ENCODE data around the gene OBP2B. TPM values are rescaled to one million over a fixed set of nuclear protein-coding genes. Genes with fewer than 3 reads are reported as not detected.

The OBP2B gene
- total and polyA plus RNA-seq, 2 experiments from 2014 or later: not detected

DNA sequence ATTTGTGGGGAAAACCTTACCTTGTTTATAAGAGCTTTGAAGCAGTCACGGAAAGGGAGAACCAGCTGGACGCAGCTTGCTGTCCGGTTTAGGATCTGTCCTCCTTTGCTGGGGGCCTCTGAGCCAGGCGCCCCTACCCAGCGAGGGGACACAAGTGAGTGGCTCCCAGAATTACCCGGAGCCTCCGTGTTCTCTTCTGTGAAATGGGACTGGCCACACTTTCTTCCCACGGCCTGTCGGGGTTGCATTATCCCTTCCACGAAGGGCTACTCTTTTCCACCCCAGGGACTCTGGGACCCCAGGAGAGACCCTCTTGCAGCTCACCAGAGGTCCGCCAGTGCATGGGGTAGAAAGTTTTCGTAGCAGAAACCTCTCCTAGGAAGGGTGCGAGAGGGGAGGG is 44.9 kb downstream of the OBP2B start (continued):
- TF ChIP-seq, protein P1, sequence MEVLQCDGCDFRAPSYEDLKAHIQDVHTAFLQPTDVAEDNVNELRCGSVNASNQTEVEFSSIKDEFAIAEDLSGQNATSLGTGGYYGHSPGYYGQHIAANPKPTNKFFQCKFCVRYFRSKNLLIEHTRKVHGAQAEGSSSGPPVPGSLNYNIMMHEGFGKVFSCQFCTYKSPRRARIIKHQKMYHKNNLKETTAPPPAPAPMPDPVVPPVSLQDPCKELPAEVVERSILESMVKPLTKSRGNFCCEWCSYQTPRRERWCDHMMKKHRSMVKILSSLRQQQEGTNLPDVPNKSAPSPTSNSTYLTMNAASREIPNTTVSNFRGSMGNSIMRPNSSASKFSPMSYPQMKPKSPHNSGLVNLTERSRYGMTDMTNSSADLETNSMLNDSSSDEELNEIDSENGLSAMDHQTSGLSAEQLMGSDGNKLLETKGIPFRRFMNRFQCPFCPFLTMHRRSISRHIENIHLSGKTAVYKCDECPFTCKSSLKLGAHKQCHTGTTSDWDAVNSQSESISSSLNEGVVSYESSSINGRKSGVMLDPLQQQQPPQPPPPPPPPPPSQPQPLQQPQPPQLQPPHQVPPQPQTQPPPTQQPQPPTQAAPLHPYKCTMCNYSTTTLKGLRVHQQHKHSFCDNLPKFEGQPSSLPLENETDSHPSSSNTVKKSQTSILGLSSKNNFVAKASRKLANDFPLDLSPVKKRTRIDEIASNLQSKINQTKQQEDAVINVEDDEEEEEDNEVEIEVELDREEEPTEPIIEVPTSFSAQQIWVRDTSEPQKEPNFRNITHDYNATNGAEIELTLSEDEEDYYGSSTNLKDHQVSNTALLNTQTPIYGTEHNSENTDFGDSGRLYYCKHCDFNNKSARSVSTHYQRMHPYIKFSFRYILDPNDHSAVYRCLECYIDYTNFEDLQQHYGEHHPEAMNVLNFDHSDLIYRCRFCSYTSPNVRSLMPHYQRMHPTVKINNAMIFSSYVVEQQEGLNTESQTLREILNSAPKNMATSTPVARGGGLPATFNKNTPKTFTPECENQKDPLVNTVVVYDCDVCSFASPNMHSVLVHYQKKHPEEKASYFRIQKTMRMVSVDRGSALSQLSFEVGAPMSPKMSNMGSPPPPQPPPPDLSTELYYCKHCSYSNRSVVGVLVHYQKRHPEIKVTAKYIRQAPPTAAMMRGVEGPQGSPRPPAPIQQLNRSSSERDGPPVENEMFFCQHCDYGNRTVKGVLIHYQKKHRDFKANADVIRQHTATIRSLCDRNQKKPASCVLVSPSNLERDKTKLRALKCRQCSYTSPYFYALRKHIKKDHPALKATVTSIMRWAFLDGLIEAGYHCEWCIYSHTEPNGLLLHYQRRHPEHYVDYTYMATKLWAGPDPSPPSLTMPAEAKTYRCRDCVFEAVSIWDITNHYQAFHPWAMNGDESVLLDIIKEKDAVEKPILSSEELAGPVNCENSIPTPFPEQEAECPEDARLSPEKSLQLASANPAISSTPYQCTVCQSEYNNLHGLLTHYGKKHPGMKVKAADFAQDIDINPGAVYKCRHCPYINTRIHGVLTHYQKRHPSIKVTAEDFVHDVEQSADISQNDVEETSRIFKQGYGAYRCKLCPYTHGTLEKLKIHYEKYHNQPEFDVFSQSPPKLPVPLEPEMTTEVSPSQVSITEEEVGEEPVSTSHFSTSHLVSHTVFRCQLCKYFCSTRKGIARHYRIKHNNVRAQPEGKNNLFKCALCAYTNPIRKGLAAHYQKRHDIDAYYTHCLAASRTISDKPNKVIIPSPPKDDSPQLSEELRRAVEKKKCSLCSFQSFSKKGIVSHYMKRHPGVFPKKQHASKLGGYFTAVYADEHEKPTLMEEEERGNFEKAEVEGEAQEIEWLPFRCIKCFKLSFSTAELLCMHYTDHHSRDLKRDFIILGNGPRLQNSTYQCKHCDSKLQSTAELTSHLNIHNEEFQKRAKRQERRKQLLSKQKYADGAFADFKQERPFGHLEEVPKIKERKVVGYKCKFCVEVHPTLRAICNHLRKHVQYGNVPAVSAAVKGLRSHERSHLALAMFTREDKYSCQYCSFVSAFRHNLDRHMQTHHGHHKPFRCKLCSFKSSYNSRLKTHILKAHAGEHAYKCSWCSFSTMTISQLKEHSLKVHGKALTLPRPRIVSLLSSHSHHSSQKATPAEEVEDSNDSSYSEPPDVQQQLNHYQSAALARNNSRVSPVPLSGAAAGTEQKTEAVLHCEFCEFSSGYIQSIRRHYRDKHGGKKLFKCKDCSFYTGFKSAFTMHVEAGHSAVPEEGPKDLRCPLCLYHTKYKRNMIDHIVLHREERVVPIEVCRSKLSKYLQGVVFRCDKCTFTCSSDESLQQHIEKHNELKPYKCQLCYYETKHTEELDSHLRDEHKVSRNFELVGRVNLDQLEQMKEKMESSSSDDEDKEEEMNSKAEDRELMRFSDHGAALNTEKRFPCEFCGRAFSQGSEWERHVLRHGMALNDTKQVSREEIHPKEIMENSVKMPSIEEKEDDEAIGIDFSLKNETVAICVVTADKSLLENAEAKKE (CRISPR knock-in tag; IDR thresholded peaks at IDR 0.05): no peak
- no peak for TF ChIP-seq CREB1 (CRISPR knock-in tag; IDR thresholded peaks at IDR 0.05; ENCODE audit: low read depth)
- TF ChIP-seq ZNF331 (CRISPR knock-in tag; IDR thresholded peaks at IDR 0.05; ENCODE audit: low read depth): no peak
- TF ChIP-seq EZH2phosphoT487 (IDR thresholded peaks at IDR 0.05; ENCODE audit: unreplicated experiment): no peak
- TF ChIP-seq, protein P2, sequence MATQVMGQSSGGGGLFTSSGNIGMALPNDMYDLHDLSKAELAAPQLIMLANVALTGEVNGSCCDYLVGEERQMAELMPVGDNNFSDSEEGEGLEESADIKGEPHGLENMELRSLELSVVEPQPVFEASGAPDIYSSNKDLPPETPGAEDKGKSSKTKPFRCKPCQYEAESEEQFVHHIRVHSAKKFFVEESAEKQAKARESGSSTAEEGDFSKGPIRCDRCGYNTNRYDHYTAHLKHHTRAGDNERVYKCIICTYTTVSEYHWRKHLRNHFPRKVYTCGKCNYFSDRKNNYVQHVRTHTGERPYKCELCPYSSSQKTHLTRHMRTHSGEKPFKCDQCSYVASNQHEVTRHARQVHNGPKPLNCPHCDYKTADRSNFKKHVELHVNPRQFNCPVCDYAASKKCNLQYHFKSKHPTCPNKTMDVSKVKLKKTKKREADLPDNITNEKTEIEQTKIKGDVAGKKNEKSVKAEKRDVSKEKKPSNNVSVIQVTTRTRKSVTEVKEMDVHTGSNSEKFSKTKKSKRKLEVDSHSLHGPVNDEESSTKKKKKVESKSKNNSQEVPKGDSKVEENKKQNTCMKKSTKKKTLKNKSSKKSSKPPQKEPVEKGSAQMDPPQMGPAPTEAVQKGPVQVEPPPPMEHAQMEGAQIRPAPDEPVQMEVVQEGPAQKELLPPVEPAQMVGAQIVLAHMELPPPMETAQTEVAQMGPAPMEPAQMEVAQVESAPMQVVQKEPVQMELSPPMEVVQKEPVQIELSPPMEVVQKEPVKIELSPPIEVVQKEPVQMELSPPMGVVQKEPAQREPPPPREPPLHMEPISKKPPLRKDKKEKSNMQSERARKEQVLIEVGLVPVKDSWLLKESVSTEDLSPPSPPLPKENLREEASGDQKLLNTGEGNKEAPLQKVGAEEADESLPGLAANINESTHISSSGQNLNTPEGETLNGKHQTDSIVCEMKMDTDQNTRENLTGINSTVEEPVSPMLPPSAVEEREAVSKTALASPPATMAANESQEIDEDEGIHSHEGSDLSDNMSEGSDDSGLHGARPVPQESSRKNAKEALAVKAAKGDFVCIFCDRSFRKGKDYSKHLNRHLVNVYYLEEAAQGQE (IDR thresholded peaks at IDR 0.05; ENCODE audit: unreplicated experiment): no peak
- TF ChIP-seq EZH2 (IDR thresholded peaks at IDR 0.05; ENCODE audit: low read depth, unreplicated experiment): no peak
- no peak for TF ChIP-seq ZNF114 (CRISPR knock-in tag; IDR thresholded peaks at IDR 0.05)

All from GM23338 (cell line).